NCI-H187 treated with DMSO at 0.1 percent for 48 hours (cell line): ENCODE measurements around the gene NCAPD3.
"Not testable (repeated sequence)": the region's sequence is repeated elsewhere in the genome, so short reads cannot be mapped to it uniquely, and the experiment has no call there.

Source experiments
- DNase-seq: peaks from one replicate; lab custom pipeline; 2025; lab: John Stamatoyannopoulos, UW

NCAPD3 gene

GRCh38 chr11:134226806-134227325 is 3.1 kb upstream of the NCAPD3 start:
- no peak for DNase-seq

DNA sequence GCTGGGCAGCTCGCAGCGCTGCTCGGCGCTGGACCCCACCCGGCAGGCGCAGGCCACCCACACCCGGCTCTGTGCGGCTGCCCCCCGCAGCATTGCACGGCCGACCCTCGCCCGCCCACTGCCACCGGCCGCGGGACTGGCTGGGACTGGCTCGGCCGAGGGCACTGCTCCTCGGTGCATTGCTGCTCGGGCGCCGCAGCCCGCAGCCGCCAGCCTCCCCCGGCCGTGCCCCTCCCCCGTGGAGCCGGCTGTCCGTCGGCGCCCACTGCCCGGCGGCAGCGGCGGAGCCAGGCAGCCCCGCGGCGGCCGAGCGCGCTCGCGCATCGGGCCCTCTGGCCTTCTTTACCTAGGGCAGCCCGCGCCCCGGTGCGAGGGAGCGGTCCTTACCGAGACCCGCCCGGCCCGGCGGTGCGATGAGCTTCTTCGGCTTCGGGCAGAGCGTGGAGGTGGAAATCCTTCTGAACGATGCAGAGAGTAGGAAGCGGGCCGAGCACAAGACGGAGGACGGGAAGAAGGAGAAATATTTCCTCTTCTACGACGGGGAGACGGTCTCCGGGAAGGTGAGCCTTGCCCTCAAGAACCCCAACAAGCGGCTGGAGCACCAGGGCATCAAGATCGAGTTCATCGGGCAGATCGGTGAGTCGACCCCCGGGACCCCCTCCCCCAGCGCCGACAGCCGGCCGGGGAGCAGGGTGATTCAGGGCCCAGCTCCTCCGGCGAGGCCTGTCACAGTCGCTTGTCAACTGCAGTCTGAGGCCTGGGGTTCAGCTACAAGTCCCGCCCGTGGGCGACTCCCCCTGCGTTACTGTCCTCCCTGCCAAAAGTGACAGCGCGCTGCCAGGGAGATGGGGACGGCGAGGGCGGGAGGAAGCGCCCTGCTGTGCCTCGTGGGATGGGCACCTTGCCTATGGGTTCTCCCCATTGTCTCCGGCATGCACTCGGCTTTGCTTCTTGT is 1.2 kb upstream of the NCAPD3 start:
- DNase-seq = no peak

- no peak for DNase-seq
Measured at GRCh38 chr11:134223121-134223520, 646 bp downstream of the NCAPD3 start.

DNA sequence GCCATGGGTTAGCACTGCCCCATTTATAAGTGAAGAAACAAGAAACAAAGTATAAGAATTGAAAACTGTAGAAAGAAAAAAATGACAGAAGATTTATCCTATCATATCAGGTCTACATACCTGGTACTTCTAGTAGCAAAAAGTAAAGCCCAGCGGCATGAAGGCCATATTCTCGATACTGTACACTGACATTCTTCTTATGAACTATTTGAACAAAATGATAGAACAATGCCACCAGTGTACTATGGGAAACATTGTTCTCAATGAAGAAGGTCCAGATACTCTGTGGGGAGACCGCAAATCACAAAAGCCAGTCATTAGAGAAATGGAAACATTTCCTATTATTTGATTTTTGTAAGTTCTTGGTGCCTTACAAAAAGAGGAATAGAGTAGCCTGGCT is 7.0 kb downstream of the NCAPD3 start:
- no peak for DNase-seq

DNA sequence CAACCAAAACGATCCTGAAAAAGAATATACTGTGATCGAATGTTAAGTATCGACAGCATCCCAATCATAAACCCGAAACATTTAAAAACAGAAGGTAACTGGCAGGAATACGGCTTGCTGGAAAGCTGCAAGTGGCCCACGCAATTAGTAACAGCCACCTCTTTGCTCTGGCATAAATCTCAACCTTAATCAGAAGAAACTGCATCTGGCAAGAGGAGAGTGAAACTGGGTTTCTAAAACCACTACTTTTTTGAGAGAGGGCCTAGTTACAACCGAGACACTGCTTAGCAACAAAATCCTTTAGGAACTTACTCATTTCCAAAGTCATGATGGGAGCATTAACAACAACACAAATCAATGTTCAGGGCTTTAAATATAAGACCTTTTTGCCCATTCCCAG is 7.9 kb downstream of the NCAPD3 start:
- DNase-seq = no peak

GRCh38 chr11:134207538-134208239 is 16.1 kb downstream of the NCAPD3 start:
- no peak for DNase-seq

GRCh38 chr11:134206185-134206584 is 17.6 kb downstream of the NCAPD3 start:
- DNase-seq = no peak

GRCh38 chr11:134205729-134206128 is 18.0 kb downstream of the NCAPD3 start:
- DNase-seq = no peak

GRCh38 chr11:134202661-134203060 is 21.1 kb downstream of the NCAPD3 start:
- no peak for DNase-seq

GRCh38 chr11:134200688-134201087 is 23.1 kb downstream of the NCAPD3 start:
- no peak for DNase-seq

DNA sequence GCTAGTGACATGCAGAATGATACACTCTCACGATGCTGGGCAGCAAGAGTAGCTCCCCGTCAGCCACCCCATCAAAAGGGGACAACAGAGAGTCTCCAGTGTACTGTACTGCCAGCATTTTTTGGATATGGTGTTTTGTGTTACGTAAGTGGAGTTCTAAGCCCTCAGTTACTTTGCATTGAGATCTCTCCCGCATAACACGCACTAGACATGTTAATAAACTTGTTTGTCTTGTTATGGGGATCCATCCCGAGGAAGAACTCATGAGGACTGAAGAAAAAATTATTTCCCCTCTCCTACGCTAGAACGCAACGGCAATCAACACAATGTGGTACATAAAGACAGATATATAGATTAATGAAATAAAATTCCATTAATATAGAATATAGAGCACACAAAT is 24.2 kb downstream of the NCAPD3 start:
- no peak for DNase-seq

- DNase-seq = no peak
Measured at GRCh38 chr11:134196756-134197155, 27.0 kb downstream of the NCAPD3 start.

- not testable (repeated sequence) for DNase-seq
Measured at GRCh38 chr11:134188092-134188491, 35.7 kb downstream of the NCAPD3 start.

- no peak for DNase-seq
Measured at GRCh38 chr11:134181707-134182106, 42.1 kb downstream of the NCAPD3 start.

- DNase-seq = no peak
Measured at GRCh38 chr11:134178032-134178674, 45.6 kb downstream of the NCAPD3 start.

DNA sequence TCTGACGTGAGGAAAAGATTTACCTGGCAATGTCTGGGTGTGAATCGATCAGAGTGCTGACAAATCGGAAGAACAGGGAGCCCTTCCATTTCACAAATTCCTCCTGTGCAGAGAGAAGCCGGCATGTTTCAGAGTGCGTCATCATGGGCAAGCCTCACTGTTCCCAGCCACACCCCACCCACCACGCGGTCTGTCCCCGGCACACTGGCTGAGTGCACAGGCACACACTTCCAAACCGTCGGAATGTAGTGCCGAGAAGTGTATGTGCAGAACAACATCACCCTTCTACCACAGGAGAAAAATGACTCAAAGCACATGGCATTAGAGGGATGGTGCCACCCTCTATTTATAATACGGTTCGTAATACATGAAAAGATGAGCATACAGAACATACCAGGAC is 47.5 kb downstream of the NCAPD3 start:
- no peak for DNase-seq

DNA sequence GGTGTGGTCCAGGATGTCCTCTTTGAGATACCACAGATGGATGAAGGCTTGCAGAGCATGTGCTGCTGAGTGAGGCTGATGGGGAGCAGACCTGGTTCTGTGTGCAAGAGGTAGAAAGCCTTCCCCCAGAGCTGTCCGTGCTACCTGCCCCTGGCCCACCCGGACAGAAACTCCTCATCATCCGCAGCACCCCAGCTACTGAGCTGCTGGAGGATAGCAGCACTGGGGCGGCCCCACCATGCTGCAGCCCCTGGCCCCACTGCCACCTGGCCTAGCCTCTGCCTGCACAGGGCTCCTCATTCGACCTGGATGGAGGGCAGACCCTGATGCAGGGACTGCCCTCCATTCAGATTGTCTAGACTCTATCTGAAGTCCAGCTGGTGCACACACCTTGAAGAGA is 50.5 kb downstream of the NCAPD3 start:
- DNase-seq = no peak

DNA sequence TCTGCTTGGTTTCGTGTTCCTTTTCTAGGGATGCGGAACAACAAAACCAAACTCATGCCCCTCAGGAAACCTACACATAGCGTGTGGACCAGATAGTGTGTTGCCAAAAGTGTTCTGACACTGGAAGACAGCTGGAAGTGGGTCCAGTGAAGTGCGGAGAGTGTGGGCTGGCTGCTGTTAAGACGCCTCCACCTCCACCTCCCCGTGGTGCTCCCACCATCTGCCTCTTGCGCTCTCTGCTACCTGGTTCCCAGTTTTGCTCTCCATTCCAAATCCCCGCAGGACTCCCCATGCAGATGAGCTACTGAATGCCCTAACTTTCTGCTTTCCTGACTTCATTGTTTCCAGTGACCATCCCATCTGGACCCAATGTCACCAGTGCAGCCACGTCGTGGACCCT is 51.8 kb downstream of the NCAPD3 start:
- no peak for DNase-seq

- no peak for DNase-seq
Measured at GRCh38 chr11:134170919-134171281, 52.9 kb downstream of the NCAPD3 start.

DNA sequence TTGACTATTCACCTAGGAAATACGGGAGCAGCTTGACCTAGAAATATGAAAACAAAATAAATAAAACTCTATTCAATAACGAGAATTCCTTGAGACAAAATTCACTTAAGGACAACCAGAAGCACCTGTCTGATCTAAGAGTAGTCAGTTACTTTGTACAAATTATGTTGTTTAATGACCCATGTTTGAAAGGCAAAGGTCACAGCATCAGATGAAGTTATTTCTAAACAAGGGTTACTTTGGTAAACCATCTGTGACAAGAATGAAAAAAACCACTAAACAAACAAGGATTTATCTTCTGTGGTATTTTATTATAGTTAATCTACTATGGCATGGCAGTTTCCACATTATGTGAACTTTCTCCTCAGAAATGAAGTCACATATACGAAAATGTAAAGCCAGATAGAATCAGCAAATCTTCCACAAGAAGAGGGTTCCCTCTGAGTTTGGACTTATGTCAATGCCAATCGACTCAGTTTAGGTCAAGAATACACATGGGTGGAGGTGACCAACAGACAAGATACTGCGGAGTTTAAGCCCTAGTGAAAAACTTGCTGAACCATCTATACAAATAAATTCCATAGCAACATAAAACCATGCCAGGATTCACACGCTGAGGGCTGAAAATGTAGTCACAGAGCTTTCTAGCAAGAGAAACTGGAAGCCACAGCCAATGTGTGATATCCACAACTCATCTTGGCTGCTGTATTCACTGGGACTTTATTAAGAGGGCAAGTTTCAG is 53.4 kb downstream of the NCAPD3 start:
- DNase-seq = no peak

DNA sequence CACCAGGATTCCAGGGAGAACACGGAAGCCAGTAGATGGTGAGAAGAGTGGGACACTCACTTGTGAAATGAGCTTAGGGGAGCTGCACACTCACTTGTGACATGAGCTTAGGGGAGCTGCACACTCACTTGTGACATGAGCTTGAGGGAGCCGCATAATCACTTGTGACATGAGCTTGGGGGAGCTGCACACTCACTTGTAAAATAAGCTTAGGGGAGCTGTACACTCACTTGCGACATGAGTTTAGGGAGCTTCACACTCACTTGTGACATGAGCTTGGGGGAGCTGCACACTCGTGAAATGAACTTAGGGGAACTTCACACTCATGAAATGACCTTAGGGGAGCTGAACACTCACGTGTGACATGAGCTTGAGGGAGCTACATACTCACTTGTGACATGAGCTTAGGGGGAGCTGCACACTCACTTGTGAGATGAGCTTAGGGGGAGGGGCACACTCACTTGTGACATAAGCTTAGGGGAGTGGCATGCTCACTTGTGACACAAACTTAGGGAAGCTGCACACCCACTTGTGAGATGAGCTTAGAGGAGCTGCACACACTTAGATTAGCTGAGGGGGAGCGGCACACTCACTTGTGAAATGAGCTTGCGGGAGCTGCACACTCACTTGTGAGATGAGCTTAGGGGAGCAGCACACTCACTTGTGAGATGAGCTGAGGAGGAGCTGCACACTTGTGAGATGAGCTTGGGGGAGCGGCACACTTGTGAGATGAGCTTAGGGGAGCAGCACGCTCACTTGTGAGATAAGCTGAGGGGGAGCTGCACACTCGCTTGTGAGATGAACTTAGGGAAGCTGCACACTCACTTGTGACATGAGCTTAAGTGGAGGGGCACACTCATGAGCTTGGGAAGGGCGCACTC is 59.0 kb downstream of the NCAPD3 start:
- no peak for DNase-seq
